GM04503 (cell line): ENCODE results near the gene TADA1.
"Not testable (repeated sequence)": the region's sequence is repeated elsewhere in the genome, so short reads cannot be mapped to it uniquely, and the experiment has no call there.

Experiments
- DNase-seq: peaks from one replicate; pipeline ENCODE4 v3.0.0-alpha.2; 2012; ENCODE audit warnings: low read depth

TADA1 gene

GRCh38 chr1:166843769-166844596, 32.1 kb downstream of the TADA1 start:
- no peak for DNase-seq

- no peak for DNase-seq
Observed at GRCh38 chr1:166843322-166843721, 32.7 kb downstream of the TADA1 start.

GRCh38 chr1:166840309-166841274, 35.5 kb downstream of the TADA1 start:
- DNase-seq, result no peak

GRCh38 chr1:166839600-166840308, 36.3 kb downstream of the TADA1 start:
- no peak for DNase-seq

GRCh38 chr1:166838766-166839599, 37.1 kb downstream of the TADA1 start, which contains the start of gene POGK:
TSS of gene POGK (plus strand) at chr1:166839475. CDS start at chr1:166840957, 1,482 bp downstream.
- DNase-seq, result peak; percentile 45

GRCh38 chr1:166836733-166837132, 39.3 kb downstream of the TADA1 start:
- no peak for DNase-seq

GRCh38 chr1:166829762-166830161, 46.3 kb downstream of the TADA1 start:
- DNase-seq, result not testable (repeated sequence)

GRCh38 chr1:166827426-166827825, 48.6 kb downstream of the TADA1 start:
- DNase-seq, result no peak

GRCh38 chr1:166822385-166822784, 53.7 kb downstream of the TADA1 start:
- no peak for DNase-seq

- DNase-seq, result no peak
Observed at GRCh38 chr1:166819974-166820373, 56.1 kb downstream of the TADA1 start.

- peak; percentile 42 for DNase-seq
Observed at GRCh38 chr1:166814611-166815010, 61.5 kb downstream of the TADA1 start.

GRCh38 chr1:166813508-166814223, 62.4 kb downstream of the TADA1 start:
- DNase-seq, result no peak

- peak; percentile 81 for DNase-seq
Observed at GRCh38 chr1:166811691-166812090, 64.4 kb downstream of the TADA1 start.

- no peak for DNase-seq
Observed at GRCh38 chr1:166808952-166809351, 67.1 kb downstream of the TADA1 start.
